ENCODE results near the gene RGS6.

RGS6 gene

GRCh38 chr14:72562300-72562699 is 630.1 kb downstream of the RGS6 start:
- DNase-seq: no peak

GRCh38 chr14:72563676-72564075 is 631.4 kb downstream of the RGS6 start:
- DNase-seq: no peak

GRCh38 chr14:72565149-72565559 is 632.9 kb downstream of the RGS6 start:
- DNase-seq: no peak

DNA sequence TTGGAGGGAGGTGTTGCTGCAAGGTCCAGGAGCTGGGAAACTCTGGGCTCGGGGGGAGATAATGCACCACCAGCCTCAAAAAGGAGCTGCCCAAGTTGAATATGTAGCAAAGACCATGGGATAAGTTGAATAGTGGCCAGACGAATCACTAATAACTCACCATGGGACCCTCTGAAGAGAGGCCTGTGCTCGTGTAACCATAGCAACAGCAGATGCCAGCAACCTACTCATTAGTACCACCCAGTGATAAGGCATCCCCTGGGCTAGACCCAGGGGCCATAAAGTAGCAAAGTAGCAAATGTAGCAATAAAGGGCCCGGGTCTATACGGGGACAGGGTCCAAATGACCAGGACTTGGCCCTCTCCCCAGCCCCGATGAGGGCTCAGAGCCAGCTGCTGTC is 633.7 kb downstream of the RGS6 start:
- no peak for DNase-seq

DNA sequence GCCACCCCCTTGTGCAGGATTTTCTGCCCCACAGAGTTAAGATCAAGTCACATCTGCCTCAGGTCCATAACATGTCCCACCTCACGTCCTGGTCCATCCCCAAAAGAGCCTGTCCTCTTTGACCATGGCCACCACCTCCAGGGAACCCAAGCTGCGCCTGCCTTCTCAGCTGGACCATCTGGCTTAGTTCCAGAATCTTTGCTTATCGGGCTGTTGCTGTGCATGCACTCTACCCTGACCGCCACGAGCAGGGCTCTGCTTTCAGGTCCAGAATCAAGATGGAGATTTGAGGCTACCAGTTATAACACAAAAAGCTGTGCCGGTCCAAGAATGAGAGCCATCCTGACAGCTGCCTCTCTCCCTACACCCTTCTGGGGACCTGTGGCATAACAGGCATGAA is 635.0 kb downstream of the RGS6 start:
- DNase-seq: no peak

- no peak for DNase-seq
These were observed 636.2 kb downstream of the RGS6 start for GRCh38 chr14:72568296-72568992.

DNA sequence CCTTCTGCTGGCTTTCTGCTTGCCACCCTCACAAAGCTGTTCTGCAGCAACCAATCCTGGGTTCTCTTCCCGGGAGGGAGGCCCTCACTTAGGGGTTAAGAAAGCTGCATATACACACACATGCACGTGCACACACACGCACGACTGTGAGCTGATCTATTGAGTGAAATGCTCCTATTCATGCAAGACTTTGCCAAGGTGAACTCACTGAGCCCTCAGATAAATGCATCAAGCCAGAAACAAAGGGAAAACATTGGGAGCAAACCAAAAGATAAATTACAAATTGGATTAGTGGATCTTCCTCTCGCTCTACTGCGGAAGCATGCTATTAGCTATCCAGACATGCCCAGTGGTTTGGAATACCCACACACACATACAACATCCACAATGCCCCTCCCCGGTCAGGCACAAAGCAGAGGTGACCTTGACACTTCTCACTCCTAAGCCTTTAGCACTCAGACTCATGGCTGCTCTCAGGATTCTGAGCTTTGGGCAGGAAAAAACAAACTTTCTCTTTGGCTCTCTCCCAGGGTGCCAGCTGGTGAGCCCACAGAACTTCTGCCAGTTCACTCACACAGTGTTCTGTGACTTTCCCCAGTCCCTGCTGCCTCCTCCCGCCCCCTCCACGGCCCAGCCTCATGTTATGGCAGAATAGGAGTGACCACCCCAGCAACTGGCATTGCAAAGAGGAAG is 641.6 kb downstream of the RGS6 start:
- DNase-seq: no peak

DNA sequence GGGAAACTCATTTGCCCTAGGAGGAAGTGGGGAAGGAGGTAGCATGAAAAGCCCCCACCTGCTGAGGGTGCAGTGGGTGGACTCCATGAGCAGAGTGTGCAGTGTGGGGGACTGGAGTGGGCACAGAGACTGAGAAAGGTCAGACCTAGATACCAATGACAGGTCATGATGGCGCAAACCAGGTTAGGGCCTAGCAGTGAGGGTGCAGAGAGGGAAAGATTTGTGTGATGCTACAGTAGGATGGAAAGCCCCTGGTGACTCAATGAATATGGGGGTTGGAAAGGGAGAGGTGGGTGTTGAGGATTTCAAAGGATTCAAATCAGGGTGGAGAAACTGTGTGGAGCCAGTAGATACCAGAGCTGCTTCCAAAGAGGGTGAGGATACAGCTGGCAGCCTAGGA is 642.5 kb downstream of the RGS6 start:
- no peak for DNase-seq

GRCh38 chr14:72576258-72576657 is 644.0 kb downstream of the RGS6 start:
- DNase-seq: no peak

- no peak for DNase-seq
These were observed 645.3 kb downstream of the RGS6 start for GRCh38 chr14:72577521-72577920.

GRCh38 chr14:72578514-72578913 is 646.3 kb downstream of the RGS6 start:
- DNase-seq: no peak

DNA sequence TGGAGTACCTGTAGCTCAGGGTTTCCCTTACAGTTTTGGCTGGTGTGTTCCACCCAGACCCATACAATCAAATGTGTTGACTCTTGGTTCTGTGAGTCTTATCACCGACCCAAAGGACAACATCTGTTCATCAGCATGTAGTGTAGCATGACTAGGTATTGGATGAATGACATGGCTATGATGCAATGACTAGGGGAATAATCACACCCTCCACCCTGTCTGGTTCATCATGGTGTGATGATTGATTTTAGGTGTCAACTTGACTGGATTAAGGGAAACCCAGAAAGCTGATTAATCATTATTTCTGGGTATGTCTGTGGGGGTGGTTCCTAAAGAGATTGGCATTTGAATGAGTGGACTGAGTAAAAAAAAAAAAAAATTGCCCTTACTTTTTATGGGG is 650.4 kb downstream of the RGS6 start:
- no peak for DNase-seq

GRCh38 chr14:72583316-72584272 is 651.4 kb downstream of the RGS6 start:
- no peak for DNase-seq

GRCh38 chr14:72588521-72588920 is 656.3 kb downstream of the RGS6 start:
- no peak for DNase-seq

GRCh38 chr14:72589652-72590051 is 657.4 kb downstream of the RGS6 start:
- DNase-seq: no peak

- DNase-seq: no peak
These were observed 658.3 kb downstream of the RGS6 start for GRCh38 chr14:72590577-72590976.

- DNase-seq: no peak
These were observed 659.2 kb downstream of the RGS6 start for GRCh38 chr14:72591391-72591790.

DNA sequence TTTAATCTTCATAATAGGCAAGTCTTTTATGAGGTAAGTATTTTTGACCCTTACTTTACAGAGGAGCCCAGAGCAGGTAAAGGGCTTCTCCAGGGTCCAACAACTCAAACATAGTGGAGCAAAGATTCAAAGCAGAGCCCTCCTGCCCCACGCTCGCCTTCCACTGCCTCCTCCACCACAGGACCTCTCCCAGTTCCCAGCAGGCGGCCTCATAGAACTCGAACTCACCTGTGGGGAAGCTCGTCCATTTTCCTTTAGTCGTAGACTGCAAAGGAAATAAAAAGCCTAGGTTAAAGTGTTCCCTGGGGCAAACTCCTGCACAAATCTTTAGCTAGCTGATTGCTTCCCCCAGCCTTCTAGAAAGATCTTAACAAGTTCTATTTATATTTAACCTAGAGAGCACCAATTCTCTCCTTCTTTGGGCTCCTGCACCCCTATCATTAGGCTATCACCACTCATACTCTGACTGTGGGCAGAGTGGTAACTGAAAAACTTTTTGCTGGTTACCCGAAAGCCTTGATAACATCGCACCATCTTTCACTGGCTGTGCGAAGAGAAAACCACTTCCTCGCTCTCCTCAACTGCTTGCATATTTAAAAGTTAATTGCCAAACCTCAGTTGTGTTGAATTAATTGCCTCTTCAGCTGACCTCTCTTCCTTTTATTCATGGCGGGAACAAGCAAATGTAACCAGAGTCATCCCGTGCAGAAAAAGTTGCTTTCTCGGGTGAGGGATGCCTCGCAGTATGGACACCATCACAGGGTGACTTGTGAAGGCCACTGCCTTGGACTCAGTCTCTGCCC is 662.1 kb downstream of the RGS6 start:
- DNase-seq: no peak

GRCh38 chr14:72595152-72595862 is 663.1 kb downstream of the RGS6 start:
- no peak for DNase-seq

GRCh38 chr14:72597252-72598233 is 665.3 kb downstream of the RGS6 start:
- no peak for DNase-seq

DNA sequence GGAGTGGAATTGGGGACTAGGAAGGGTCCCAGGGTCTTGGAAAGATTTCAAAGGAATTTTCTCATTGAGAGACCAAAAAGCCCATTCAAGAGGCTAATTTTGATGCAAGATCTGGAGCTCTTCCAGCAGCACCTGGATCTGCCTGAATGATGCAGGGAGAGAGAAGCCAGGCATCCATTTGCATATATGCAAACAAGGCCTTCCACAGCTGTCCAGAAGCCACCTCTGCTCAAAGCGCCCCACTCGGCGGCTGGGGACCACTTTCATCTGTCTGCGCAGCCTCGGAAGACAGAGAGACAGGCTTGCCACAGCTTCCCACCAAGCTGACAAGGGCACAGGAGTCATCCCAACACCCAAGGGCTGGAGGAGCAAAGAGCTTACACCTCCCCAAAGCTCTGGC is 666.1 kb downstream of the RGS6 start:
- no peak for DNase-seq

All from RPMI8226 (cell line).